ENCODE results near the gene PAPPA2. TPM values are rescaled to one million over a fixed set of nuclear protein-coding genes. Genes with fewer than 3 reads are reported as not detected.

Gene PAPPA2
- total RNA-seq, 2 donors from 2014 or later: 1.3 TPM; not detected in 1

DNA sequence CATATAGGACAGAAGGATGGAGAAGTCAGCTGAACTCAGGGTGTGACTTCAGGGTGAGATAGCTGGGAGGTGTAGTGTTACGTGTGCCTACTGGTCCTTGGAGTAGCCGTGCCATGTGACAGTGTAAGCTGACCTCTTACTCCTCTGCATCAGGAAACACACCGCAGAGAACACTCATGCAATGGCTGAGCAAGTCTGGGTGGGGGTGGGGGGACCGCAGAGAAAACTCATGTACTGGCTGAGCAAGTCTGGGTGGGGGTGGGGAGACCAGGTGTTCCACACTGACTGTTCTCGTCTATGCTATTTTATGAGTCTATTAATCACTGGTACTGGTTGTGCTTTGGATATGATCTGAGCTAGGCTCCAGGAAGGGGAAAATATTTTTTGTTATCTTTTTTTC lies 233.1 kb downstream of the PAPPA2 start:
- H3K27ac Mint-ChIP-seq: no peak overlapping the region
- peak; percentile 69 for DNase-seq
- H3K4me1 ChIP-seq (ENCODE audit: control insufficient read depth, insufficient read depth, low read length): no peaks in the 10 kb centered on the region
- no peaks in the 10 kb centered on the region for H3K9me3 ChIP-seq (ENCODE audit: control insufficient read depth, low read length)
- no peaks in the 10 kb centered on the region for H3K36me3 ChIP-seq (ENCODE audit: control insufficient read depth, insufficient read depth, low read length)
- H3K36me3 Mint-ChIP-seq (ENCODE audit: low read depth): no peaks in the 10 kb centered on the region
- H3K4me3 ChIP-seq (ENCODE audit: low read length): no peak overlapping the region
- H3K27me3 ChIP-seq (ENCODE audit: control insufficient read depth, insufficient read depth, low read length, poor library complexity, severe bottlenecking): no peaks in the 10 kb centered on the region
- H3K27ac ChIP-seq (ENCODE audit: low read depth, low read length): no peak overlapping the region
- no peaks in the 10 kb centered on the region for H3K9me3 Mint-ChIP-seq
- TF ChIP-seq, protein P1, sequence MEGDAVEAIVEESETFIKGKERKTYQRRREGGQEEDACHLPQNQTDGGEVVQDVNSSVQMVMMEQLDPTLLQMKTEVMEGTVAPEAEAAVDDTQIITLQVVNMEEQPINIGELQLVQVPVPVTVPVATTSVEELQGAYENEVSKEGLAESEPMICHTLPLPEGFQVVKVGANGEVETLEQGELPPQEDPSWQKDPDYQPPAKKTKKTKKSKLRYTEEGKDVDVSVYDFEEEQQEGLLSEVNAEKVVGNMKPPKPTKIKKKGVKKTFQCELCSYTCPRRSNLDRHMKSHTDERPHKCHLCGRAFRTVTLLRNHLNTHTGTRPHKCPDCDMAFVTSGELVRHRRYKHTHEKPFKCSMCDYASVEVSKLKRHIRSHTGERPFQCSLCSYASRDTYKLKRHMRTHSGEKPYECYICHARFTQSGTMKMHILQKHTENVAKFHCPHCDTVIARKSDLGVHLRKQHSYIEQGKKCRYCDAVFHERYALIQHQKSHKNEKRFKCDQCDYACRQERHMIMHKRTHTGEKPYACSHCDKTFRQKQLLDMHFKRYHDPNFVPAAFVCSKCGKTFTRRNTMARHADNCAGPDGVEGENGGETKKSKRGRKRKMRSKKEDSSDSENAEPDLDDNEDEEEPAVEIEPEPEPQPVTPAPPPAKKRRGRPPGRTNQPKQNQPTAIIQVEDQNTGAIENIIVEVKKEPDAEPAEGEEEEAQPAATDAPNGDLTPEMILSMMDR (conservative IDR thresholded peaks at IDR 0.05): no peak
- H3K4me3 Mint-ChIP-seq: no peak overlapping the region
- no peak overlapping the region for H3K9ac ChIP-seq (ENCODE audit: extremely low read depth, low read length, poor library complexity, severe bottlenecking)
- H3K27me3 Mint-ChIP-seq (ENCODE audit: insufficient read depth): no peaks in the 10 kb centered on the region
- peaks cover 1% of the 10 kb centered on the region for H3K4me1 Mint-ChIP-seq
- 70% methylated on average over 5 of the region's 5 CpGs; no CpG with 5 or more reads in 1 of the 2 experiments for WGBS, 2 experiments (ENCODE audit: insufficient coverage in 1 of 2, insufficient read length in 1 of 2)

DNA sequence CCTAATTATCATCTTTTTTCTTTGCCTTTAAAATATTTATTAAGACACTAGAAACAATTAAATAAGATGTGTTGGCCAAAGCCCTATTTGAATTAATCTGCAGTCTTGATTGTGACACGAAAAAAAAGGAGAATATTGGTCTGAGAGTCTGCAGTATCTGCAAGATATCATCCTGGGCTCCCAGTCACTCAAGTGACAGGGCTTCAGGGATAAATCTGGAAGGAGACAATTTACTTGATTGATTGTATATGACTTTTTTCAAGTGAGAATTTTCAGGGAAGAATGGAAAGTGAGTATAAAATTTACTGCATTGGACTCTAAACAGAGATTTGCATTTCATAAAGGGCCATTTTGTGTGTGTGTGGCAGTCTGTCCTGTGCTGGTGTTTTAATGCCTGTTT lies 233.7 kb downstream of the PAPPA2 start:
- H3K27me3 ChIP-seq (ENCODE audit: control insufficient read depth, insufficient read depth, low read length, poor library complexity, severe bottlenecking): no peaks in the 10 kb centered on the region
- 89 to 92% methylated on average over 1 of the region's 1 CpG for WGBS, 2 experiments (ENCODE audit: insufficient coverage in 1 of 2, insufficient read length in 1 of 2)
- Mint-ChIP-seq H3K4me3 (no peak overlapping the region), H3K9me3 (no peaks in the 10 kb centered on the region), H3K36me3 (ENCODE audit: low read depth) (no peaks in the 10 kb centered on the region), H3K4me1 (peaks cover 1% of the 10 kb centered on the region), H3K27ac (no peak overlapping the region), H3K27me3 (ENCODE audit: insufficient read depth) (no peaks in the 10 kb centered on the region)
- H3K9ac ChIP-seq (ENCODE audit: extremely low read depth, low read length, poor library complexity, severe bottlenecking): no peak overlapping the region
- no peaks in the 10 kb centered on the region for H3K4me1 ChIP-seq (ENCODE audit: control insufficient read depth, insufficient read depth, low read length)
- no peaks in the 10 kb centered on the region for H3K36me3 ChIP-seq (ENCODE audit: control insufficient read depth, insufficient read depth, low read length)
- H3K27ac ChIP-seq (ENCODE audit: low read depth, low read length): no peak overlapping the region
- H3K4me3 ChIP-seq (ENCODE audit: low read length): no peak overlapping the region
- DNase-seq: no peak
- no peaks in the 10 kb centered on the region for H3K9me3 ChIP-seq (ENCODE audit: control insufficient read depth, low read length)
- TF ChIP-seq, protein P1 (conservative IDR thresholded peaks at IDR 0.05): no peak

DNA sequence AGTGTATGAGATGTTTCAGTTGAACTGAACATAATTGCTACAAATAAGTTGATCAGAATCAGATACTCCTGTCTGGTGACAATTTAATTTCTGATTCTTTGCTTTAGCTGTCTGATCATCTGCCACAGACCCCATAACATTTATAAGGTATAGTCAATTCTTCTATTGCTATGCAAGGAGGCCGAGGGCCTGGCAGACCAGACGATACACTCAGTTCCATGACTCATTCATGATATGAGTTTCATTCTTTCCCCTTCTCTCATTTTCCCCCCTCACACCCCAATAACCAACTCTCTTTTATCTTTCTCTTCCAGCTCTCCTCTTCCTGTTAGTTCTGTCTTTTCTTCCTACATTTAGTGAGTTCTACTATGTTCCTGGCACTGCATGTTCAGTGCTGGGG lies 236.8 kb downstream of the PAPPA2 start:
- Histone ChIP-seq H3K9ac (ENCODE audit: extremely low read depth, low read length, poor library complexity, severe bottlenecking) (no peak overlapping the region), H3K4me3 (ENCODE audit: low read length) (no peak overlapping the region), H3K9me3 (ENCODE audit: control insufficient read depth, low read length) (no peaks in the 10 kb centered on the region), H3K27ac (ENCODE audit: low read depth, low read length) (no peak overlapping the region), H3K4me1 (ENCODE audit: control insufficient read depth, insufficient read depth, low read length) (no peaks in the 10 kb centered on the region), H3K36me3 (ENCODE audit: control insufficient read depth, insufficient read depth, low read length) (no peaks in the 10 kb centered on the region), H3K27me3 (ENCODE audit: control insufficient read depth, insufficient read depth, low read length, poor library complexity, severe bottlenecking) (no peaks in the 10 kb centered on the region)
- peaks cover 1% of the 10 kb centered on the region for H3K4me1 Mint-ChIP-seq
- no peaks in the 10 kb centered on the region for H3K27me3 Mint-ChIP-seq (ENCODE audit: insufficient read depth)
- TF ChIP-seq, protein P1 (conservative IDR thresholded peaks at IDR 0.05): no peak
- H3K9me3 Mint-ChIP-seq: no peaks in the 10 kb centered on the region
- no peak overlapping the region for H3K4me3 Mint-ChIP-seq
- H3K36me3 Mint-ChIP-seq (ENCODE audit: low read depth): no peaks in the 10 kb centered on the region
- WGBS, 2 experiments (ENCODE audit: insufficient coverage in 1 of 2, insufficient read length in 1 of 2): 85 to 92% methylated on average over 2 of the region's 2 CpGs
- no peak for DNase-seq
- H3K27ac Mint-ChIP-seq: no peak overlapping the region

All from endodermal cell (in vitro differentiated cells).